Osteoblast (primary cell): ENCODE data around the gene PHPT1. TPM values are rescaled to one million over a fixed set of nuclear protein-coding genes. Genes with fewer than 3 reads are reported as not detected.

Experiments
- DNase-seq: peaks from one replicate; pipeline ENCODE4 v3.0.0; 2011; ENCODE audit warnings: low spot score, mixed read lengths; ENCODE audit not compliant: insufficient read length; ENCODE audit errors: missing footprints
- H2AFZ ChIP-seq: 2 replicates; pipeline ENCODE4 v1.6.0; 2011; ENCODE audit warnings: mild to moderate bottlenecking, low read length
- H3K27ac ChIP-seq: 2 replicates; pipeline ENCODE4 v1.5.1; 2011; ENCODE audit warnings: mild to moderate bottlenecking, low read depth, low read length, moderate library complexity
- H3K27me3 ChIP-seq: 2 replicates; pipeline ENCODE4 v1.6.0; 2012; ENCODE audit warnings: mild to moderate bottlenecking, control low read depth, inconsistent platforms, low read length, moderate library complexity; ENCODE audit not compliant: insufficient read depth
- H3K36me3 ChIP-seq: 2 replicates; pipeline ENCODE4 v1.5.1; 2011; ENCODE audit warnings: mild to moderate bottlenecking, low read length, control low read depth, moderate library complexity; ENCODE audit not compliant: insufficient read depth
- H3K4me1 ChIP-seq: 2 replicates; pipeline ENCODE4 v1.5.1; 2011; ENCODE audit warnings: mild to moderate bottlenecking, low read length, control low read depth, moderate library complexity; ENCODE audit not compliant: insufficient read depth
- H3K4me2 ChIP-seq: 2 replicates; pipeline ENCODE4 v1.6.0; 2011; ENCODE audit warnings: mild to moderate bottlenecking, low read length; ENCODE audit not compliant: insufficient read depth
- H3K4me3 ChIP-seq: fragments of 200-600 bp; sonication (generic); 3 replicates; pipeline ENCODE4 v1.5.1; 2012; ENCODE audit warnings: mild to moderate bottlenecking, low read length, inconsistent platforms; ENCODE audit not compliant: insufficient read depth
- H3K79me2 ChIP-seq: 2 replicates; pipeline ENCODE4 v1.6.0; 2012; ENCODE audit warnings: mild to moderate bottlenecking, low read length, control low read depth, inconsistent platforms; ENCODE audit not compliant: insufficient read depth
- H3K9me3 ChIP-seq: 2 replicates; pipeline ENCODE4 v1.5.1; 2011; ENCODE audit warnings: low read depth, low read length, control low read depth
- H4K20me1 ChIP-seq: 2 replicates; pipeline ENCODE4 v1.6.0; 2012; ENCODE audit warnings: mild to moderate bottlenecking, low read length, control low read depth; ENCODE audit not compliant: insufficient read depth
- total RNA-seq: library from RNA; depleted of rRNA; stranded (reverse); fragments of >200 nt; gene quantifications from 2 replicates; pipeline ENCODE4 v1.2.3, GENCODE V29; 2012
- TF ChIP-seq, protein P1 (sequence below): IDR thresholded peaks from 2 replicates; pipeline ENCODE4 v1.5.1; 2011; ENCODE audit warnings: mild to moderate bottlenecking, low read depth, low read length, moderate library complexity; ENCODE audit errors: extremely low read depth

PHPT1 gene
- total RNA-seq, 1 donor: 59.0 TPM

DNA sequence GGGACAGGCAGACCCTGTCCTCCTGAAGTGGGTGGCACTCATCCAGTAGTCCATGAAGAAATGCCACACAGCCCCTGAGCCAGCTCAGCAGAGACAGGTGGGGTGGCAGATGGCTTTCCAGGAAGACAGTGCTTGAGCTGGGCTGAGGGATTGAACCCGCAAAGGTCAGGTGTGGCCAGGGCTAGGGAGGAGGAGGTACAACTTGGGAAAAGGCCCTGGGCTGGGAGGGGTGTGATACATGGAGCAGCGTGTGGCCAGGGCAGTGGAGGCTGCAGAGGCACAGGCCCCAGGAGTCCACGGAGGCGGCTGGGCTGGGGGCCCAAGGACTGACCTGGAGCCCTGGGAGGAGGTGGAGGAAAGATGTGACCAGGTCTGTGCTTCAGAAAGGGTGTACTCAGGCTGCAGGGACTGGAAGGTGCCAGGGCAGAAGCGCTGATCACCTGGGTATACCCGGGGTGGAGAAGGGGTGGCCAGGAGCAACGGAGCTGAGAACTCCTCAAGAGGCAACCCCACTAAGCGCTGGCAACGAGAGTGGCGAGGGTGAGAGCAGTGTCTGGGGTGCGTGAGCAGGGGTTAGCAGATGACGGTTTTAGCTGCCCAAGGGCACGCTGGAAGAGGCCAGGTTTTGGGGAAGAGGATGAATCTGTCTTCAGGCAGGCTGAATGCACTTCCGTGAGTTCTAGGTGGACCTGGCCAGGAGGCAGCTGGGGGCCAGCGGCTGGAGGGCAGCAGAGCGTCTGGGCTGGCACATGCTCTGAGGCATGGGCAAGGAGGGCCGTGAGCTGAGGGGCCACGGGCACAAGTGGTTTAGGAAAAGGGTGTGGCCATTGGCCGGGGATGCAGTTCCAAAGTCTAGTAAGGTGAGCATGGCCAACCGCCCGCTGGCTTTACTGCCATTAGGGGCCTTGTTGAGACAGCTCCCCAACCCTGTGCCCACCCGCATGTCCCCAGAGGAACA, 45.4 kb upstream of the PHPT1 start:
- TF ChIP-seq, protein P1, sequence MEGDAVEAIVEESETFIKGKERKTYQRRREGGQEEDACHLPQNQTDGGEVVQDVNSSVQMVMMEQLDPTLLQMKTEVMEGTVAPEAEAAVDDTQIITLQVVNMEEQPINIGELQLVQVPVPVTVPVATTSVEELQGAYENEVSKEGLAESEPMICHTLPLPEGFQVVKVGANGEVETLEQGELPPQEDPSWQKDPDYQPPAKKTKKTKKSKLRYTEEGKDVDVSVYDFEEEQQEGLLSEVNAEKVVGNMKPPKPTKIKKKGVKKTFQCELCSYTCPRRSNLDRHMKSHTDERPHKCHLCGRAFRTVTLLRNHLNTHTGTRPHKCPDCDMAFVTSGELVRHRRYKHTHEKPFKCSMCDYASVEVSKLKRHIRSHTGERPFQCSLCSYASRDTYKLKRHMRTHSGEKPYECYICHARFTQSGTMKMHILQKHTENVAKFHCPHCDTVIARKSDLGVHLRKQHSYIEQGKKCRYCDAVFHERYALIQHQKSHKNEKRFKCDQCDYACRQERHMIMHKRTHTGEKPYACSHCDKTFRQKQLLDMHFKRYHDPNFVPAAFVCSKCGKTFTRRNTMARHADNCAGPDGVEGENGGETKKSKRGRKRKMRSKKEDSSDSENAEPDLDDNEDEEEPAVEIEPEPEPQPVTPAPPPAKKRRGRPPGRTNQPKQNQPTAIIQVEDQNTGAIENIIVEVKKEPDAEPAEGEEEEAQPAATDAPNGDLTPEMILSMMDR: no peak
- no peaks in the 10 kb centered on the region for H3K36me3 ChIP-seq
- H3K79me2 ChIP-seq: peaks cover 9% of the 10 kb centered on the region
- H3K27me3 ChIP-seq: peaks cover 34% of the 10 kb centered on the region
- no peak overlapping the region for H2AFZ ChIP-seq
- H3K27ac ChIP-seq: no peak overlapping the region
- peak; percentile 86 for DNase-seq
- H3K4me2 ChIP-seq: no peak overlapping the region
- no peaks in the 10 kb centered on the region for H3K9me3 ChIP-seq
- no peak overlapping the region for H3K4me3 ChIP-seq
- H4K20me1 ChIP-seq: peaks cover 2% of the 10 kb centered on the region
- peaks cover 10% of the 10 kb centered on the region for H3K4me1 ChIP-seq

DNA sequence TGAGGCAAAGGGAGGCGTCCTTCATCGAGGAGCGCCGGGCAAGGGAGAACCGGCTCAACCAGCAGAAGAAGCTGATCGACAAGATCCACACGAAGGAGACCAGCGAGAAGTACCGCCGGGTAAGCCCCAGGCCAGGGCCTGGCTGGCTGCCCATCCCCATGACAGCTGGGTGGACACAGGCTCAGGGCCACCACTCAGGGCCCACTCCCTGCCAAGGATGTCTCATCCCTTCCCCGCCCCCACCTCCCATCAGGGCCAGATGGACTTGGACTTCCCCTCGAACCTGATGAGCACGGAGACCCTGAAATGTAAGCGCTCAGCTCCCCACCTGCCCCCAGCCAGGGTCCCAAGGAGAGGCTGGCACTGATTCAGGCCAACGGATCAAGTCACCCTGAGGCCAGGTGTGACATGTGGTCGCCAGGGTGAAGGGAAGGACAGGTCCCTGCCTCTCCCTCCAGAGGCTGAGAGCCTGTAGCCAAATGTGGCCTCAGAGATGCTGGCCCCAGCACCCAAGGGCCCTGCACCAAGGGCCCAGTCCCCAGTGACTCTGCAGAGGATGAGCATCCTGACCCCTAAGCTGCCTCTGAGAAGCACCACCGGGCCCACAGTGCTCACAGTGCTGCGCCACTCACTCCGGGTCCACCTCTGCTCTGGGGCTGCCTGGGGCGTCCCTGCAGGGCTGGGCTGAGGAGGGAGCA, 44.6 kb upstream of the PHPT1 start:
- peak; percentile 65 for DNase-seq

DNA sequence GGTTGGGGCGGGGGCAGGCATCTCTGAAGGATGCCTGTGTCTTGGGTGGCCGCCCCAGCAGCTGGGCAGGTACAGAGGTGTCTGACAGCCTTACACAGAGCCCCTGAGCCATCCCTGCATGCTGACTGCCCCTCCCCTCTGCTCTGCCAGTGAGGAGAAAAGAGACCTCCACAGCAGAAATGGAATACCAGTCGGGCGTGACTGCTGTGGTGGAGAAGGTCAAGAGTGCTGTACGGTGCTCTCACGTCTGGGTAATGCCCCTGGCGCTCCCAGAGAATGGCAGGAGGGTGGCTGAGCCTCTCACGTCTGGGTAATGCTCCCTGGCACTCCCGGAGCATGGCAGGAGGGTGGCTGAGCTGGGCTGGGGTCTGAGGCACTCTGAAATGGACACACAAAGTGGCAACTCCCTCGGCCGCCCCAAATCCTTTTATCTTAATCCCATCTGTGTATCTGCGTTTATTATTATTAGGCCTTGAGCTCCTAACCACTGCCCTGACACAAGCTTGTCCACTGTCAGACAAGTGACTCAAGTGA, 43.9 kb upstream of the PHPT1 start:
- no peak overlapping the region for H3K27ac ChIP-seq

More for the DNA sequence above, 44.6 kb upstream of the PHPT1 start:
- Histone ChIP-seq H2AFZ (no peak overlapping the region), H3K9me3 (no peaks in the 10 kb centered on the region), H3K27me3 (peaks cover 26% of the 10 kb centered on the region), H3K4me3 (no peak overlapping the region), H3K4me2 (no peak overlapping the region), H3K79me2 (peaks cover 17% of the 10 kb centered on the region), H3K4me1 (peaks cover 15% of the 10 kb centered on the region), H3K27ac (no peak overlapping the region), H4K20me1 (peaks cover 7% of the 10 kb centered on the region), H3K36me3 (peaks cover 2% of the 10 kb centered on the region)
- TF ChIP-seq, protein P1: no peak

More for the DNA sequence above, 43.9 kb upstream of the PHPT1 start:
- Histone ChIP-seq H2AFZ (no peak overlapping the region), H3K27me3 (peaks cover 22% of the 10 kb centered on the region), H3K79me2 (peaks cover 24% of the 10 kb centered on the region), H3K36me3 (peaks cover 8% of the 10 kb centered on the region), H4K20me1 (peaks cover 11% of the 10 kb centered on the region), H3K4me1 (peaks cover 17% of the 10 kb centered on the region), H3K9me3 (no peaks in the 10 kb centered on the region), H3K4me2 (no peak overlapping the region), H3K4me3 (no peak overlapping the region)
- TF ChIP-seq, protein P1: no peak
- DNase-seq: peak; percentile 55
